GM19351 (cell line): ENCODE results near the gene SIK3.
A peak's percentile ranks its signal among the peaks of the same experiment; 100 is the strongest.

Experiments used
- ATAC-seq: cut with Tn5 transposase; IDR thresholded peaks from one replicate; pipeline ENCODE4 v1.9.1; 2021; ENCODE audit warnings: mild to moderate bottlenecking, moderate library complexity; ENCODE audit not compliant: unreplicated experiment

SIK3 gene

GRCh38 chr11:116975661-116976060, 122.6 kb downstream of the SIK3 start:
- ATAC-seq = no peak

DNA sequence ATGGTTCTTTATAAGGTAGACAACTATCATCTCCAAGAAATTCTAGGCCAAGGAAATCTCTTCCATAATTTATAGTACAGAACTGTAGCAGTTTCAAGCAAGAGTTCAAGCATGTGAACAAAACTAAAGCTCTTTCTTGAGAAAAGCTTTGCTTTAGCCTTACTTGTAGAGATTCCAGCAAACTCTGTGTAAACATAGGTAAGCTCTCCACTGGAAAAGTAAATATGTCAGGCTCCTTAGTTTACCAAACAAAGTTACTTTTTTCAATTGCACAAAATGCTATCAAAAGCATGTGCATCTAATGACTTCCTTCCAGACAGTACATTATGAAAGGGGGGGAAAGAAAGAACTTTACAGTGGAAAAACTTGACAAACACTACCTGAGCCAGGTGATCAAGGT, 125.0 kb downstream of the SIK3 start:
- ATAC-seq = no peak

GRCh38 chr11:116972691-116973090, 125.5 kb downstream of the SIK3 start:
- no peak for ATAC-seq

GRCh38 chr11:116970485-116971292, 127.5 kb downstream of the SIK3 start:
- no peak for ATAC-seq

DNA sequence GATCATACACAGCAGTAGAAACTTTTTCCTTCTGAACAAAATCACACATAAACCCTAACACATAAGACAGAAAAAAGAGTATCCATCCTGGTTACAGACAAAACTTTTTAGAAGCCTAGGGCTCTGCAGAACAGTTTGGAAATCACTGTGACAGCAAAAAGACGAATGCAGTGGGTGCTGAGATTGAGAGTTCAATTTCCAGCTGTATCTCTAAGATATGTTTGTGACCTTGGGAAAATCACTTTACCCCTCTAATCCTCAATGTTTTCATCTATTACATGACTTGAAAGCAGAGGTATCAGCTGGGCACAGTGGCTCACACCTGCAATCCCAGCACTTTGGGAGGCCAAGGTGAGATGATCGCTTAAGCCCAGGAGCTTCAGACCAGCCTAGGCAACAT, 128.5 kb downstream of the SIK3 start:
- ATAC-seq = no peak

- no peak for ATAC-seq
Observed at GRCh38 chr11:116964269-116964668, 134.0 kb downstream of the SIK3 start.

DNA sequence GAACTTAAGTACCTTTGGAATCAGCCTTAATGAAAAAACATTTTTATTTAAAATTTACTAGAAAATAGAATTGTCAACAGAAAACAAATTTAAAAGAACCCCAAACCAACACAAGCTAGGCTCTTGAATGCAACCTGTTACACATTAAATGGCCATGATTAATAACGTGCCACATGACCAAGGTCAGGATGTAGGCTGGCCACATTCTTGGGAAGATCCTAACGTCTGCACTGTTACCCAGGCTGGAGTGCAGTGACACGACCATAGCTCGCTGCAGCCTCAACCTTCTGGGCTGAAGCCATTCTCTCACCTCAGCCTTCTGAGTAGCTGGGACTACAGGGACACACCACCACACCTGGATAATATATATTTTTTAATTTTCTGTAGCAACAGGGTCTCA, 134.4 kb downstream of the SIK3 start:
- ATAC-seq = no peak

DNA sequence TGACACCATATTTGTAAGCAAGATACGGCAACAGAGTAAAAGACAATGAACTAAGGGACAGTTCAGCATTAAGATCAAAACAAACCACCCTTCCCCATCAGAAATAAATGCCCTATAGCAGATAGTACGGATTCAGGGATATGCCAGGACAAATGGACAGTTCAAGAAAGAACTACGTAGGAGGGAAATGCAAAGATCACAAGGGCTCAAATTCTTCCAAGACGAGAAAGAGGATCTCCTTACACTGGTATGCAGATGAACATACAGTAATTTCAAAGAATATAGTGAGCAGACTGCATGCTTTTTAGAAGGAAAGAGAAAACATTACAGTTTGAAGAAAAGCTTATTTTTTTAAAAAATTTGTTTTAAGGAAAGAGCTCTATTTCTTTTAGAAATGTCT, 136.1 kb downstream of the SIK3 start:
- no peak for ATAC-seq

GRCh38 chr11:116960930-116961329, 137.3 kb downstream of the SIK3 start:
- ATAC-seq = no peak

GRCh38 chr11:116958246-116958645, 140.0 kb downstream of the SIK3 start:
- ATAC-seq = no peak

DNA sequence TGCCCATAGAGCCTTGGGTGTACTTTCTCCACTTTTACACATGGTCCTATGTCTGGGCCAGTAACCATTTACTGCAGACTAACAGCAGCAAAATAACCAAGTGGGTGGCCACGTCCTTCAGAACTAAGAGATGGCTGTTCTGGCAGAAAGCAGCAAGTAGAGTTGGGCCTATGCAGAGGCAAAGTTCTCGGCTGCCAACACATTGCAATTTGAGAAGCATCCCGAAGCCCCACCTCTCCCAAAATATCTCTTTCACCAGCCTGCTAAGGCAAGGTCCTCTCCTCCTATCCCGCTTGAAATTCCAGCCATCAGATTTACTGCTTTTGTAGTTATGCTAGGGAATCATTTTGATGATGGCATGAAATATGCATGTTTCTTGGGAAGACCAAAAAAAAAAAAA, 142.3 kb downstream of the SIK3 start:
- ATAC-seq = no peak

DNA sequence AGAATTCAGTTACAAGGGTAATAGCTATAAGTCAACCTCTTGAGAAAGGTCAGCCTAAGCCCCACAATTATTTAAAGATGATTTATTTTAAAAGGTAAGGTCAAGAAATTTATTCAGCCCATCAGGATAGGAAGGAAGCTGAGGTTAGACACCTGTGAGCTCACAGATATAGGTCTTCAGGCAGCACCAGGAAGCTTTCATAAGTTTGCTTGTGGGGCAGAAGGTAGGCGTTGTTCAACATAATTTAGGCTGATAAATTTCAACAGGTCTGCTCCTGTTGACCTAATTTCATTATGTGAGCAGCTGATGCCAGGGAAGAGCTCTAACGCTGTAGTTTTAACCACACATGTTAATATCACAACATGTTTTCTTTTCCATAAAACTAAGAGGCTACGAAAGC, 142.7 kb downstream of the SIK3 start:
- no peak for ATAC-seq

DNA sequence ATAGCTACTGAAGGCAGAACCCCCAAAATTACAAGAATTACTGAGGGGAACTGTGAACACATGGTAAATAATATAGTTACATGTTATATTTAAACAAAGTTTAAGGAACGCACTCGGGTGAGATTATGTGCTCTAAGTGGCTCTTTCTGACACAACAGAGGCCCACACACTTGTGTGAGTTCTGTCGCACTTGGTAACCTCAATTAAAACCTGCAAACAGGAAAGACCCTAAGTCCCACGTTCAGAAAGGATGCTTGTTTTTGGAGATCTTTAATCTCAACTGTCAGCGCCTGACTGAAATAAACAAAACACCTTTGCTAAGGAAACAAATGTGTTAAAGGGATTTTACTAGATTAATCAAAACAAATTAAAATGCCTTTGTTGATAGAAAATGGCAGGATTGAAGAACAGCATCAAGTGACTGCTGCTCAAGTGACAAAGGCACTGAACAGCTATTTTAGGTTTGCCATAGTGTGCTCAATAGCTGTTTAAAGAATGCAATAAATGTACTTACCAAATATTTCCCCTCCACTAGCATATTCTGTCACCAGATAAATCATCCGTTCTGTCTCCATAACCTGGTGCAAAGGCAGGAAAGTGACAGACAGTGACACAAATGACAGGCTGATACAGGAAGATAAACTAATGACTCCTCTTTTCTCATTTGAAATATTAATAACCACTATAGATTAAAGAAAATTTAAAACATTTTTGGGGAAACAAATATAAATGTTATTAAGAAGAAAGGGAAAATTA, 144.5 kb downstream of the SIK3 start:
- ATAC-seq = no peak

DNA sequence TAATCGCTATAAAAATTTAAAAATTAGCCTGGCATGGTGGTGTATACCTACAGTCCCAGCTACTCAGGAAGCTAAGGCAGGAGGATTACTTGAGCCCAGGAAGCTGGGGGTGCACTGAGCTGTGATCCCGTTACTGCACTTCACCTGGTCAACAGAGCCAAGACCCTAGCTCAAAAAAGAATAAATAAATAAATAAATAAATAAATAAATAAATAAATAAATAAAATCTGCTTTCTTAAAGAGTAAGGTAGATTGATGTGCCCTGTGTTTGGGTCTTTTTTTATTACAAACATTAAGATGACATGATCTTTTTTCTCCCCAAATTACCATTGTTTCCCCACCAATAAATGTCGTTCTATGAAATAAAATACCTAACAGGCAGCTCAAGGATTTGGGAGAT, 146.5 kb downstream of the SIK3 start:
- no peak for ATAC-seq

GRCh38 chr11:116950210-116950609, 148.0 kb downstream of the SIK3 start:
- no peak for ATAC-seq

DNA sequence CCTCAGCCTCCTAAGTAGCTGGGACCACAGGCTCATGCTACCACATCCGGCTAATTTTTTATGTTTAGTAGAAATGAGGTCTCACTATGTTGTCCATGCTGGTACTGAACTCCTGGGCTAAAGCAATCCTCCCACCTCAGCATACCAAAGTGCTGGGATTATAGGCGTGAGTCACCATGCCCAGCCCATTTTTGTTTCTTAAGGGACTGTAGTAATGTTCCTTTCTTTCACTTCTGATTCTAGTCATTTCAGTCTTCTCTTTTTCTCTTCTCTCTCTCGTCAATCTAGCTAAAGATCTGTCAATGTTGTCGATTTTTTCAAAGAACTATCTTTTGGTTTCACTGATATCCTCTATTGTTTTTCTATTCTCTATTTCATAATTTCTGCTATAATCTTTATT, 149.8 kb downstream of the SIK3 start:
- ATAC-seq = peak; percentile 51

GRCh38 chr11:116946414-116946813, 151.8 kb downstream of the SIK3 start:
- no peak for ATAC-seq

DNA sequence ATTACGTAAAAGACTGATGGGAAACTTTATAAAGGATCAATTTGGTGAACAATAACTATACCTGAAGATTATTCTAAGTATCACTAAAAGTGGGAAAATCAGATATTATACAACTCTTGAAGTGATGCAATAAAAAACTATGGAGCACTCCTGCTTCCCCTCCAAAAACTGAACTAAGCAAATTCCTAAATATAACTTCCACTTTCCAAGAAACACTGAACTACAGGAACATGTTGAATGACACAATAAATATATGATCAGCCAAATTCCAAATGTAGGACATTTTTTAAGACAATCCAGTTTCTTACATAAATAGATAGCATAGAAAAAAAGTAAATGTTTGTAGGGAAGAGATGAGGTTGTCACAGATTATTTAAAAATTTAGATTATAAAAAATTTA, 158.7 kb downstream of the SIK3 start:
- no peak for ATAC-seq

DNA sequence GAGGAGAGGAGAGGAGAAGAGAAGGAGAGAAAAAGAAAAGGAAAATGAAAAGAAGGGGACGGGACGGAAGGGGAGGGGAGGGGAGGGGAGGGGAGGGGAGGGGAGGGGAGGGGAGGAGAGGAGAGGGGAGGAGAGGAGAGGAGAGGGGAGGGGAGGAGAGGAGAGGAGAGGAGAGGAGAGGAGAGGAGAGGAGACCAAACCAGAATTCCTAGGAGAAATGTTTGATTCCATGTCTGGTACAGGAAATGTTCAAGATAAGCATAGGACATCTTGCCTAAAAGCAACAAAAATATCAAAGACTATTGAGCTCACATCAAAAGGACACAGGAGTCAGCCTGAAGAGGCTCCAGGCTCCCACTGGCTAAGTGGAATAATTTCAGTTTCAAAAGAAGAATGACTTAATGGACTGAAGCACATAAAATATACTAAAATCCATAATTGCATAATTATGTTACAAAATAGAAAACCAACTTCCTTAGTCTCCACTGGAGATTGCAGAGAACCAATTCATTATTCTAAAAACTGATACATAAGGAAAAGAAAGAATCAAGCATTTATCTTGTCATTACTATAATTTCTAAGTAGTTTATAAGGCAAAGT, 159.7 kb downstream of the SIK3 start:
- ATAC-seq = no peak

DNA sequence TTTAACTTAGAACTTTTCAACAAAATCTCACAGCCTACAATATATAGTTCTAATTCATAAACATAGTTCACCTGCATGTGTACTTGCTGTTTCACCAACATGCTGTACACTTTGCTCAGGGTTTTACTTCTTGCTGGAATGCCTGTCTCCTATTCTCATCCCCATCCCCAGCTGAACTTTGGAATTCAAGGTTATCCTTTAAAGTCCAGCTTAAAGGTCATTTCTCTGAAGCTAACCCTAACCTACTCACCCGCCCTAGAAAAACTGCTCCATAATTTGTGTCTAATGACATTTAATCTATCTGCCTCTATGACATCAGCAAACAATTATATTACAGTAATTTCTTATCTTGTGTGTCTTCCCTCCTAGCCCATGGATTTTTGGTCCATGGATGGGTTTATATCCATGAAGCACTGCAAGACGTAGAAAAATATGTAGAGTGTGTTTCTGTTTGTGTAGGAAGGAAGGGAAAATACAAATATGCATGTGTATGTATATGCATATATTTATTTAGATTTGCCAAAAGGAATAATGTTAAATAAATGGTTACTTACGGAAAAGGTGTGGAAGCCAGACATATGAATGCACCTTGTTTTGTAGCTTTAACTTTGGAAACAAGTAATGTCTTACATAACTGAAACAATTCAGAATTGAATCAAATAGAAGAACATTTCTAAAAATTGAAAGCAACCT, 161.3 kb downstream of the SIK3 start:
- no peak for ATAC-seq

GRCh38 chr11:116935514-116935913, 162.7 kb downstream of the SIK3 start:
- ATAC-seq = no peak
